ENCODE data around the gene PIM3. TPM values are rescaled to one million over a fixed set of nuclear protein-coding genes. Genes with fewer than 3 reads are reported as not detected.
A peak's percentile ranks its signal among the peaks of the same experiment; 100 is the strongest.

Gene PIM3
- total and polyA plus RNA-seq, 10 of the 15 experiments (the other 5 are each of a cell fraction or from before 2014, with no cell fraction given) = 0.31 to 60.8 (median 12.4) TPM

DNA sequence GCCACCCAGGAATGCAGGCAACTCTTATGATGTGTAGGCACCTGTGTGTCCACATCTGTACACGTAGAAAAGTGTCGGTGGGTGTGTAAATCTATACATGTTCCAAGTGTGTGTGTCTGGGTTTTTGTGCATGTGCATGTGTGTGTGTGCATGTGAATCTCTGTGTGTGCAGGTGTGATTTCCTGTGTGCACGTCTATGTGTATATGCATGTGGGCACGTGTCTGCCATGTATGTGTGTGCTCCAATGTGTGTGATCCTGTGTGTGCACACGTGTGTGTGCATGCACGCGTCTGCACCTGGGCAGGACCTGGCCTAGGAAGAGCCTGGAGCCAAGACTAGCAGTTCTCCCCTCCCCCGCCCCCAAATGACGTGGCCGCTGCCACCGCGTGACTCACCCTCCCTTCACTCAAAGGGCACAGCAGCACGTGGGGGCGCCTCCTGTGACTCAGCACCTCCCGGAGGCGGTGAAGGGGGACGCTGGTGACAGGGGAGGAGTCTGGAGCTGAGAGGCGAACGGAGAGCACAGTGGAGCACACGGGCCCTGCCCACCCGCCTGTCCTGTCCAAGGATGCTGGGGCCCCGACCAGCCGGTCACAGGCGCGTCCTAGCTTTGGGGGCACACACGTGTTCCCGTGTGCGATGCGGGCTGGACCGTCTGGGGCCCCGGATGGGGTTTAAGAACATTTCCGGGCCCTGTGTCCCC, 10.1 kb downstream of the PIM3 start (continued):
- TF ChIP-seq SIX5 (IDR thresholded peaks at IDR 0.05; ENCODE audit: low read depth, low read length, severe bottlenecking) = no peak
- TF ChIP-seq RUNX3 (IDR thresholded peaks at IDR 0.05; ENCODE audit: low read length) = peak; percentile 57; the same call in 1 of the 2 replicates
- TF ChIP-seq SREBF2 (IDR thresholded peaks at IDR 0.05; ENCODE audit: low read length) = no peak
- TF ChIP-seq, protein P1, sequence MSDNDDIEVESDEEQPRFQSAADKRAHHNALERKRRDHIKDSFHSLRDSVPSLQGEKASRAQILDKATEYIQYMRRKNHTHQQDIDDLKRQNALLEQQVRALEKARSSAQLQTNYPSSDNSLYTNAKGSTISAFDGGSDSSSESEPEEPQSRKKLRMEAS (IDR thresholded peaks at IDR 0.05; ENCODE audit: low read depth, low read length) = peak; percentile 99
- peak; percentile 59 for TF ChIP-seq HDAC6 (IDR thresholded peaks at IDR 0.05; ENCODE audit: unreplicated experiment)
- TF ChIP-seq TCF7 (IDR thresholded peaks at IDR 0.05; ENCODE audit: borderline replicate concordance) = no peak
- no peak for TF ChIP-seq SKIL (IDR thresholded peaks at IDR 0.05; ENCODE audit: low read depth, poor library complexity, severe bottlenecking)
- peak; percentile 86 for TF ChIP-seq SMAD1 (IDR thresholded peaks at IDR 0.05; ENCODE audit: low read depth, partially characterized antibody)
- TF ChIP-seq ZNF24 (IDR thresholded peaks at IDR 0.05) = no peak
- TF ChIP-seq, protein P2, sequence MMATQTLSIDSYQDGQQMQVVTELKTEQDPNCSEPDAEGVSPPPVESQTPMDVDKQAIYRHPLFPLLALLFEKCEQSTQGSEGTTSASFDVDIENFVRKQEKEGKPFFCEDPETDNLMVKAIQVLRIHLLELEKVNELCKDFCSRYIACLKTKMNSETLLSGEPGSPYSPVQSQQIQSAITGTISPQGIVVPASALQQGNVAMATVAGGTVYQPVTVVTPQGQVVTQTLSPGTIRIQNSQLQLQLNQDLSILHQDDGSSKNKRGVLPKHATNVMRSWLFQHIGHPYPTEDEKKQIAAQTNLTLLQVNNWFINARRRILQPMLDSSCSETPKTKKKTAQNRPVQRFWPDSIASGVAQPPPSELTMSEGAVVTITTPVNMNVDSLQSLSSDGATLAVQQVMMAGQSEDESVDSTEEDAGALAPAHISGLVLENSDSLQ (IDR thresholded peaks at IDR 0.05) = peak; percentile 97
- TF ChIP-seq NFYA (IDR thresholded peaks at IDR 0.05; ENCODE audit: borderline replicate concordance, low read depth, low read length) = no peak
- TF ChIP-seq CREB1 (IDR thresholded peaks at IDR 0.05; ENCODE audit: low read depth) = peak; percentile 94
- TF ChIP-seq SUZ12 (IDR thresholded peaks at IDR 0.05; ENCODE audit: unreplicated experiment) = no peak
- peak; percentile 90 for TF ChIP-seq SIN3A (IDR thresholded peaks at IDR 0.05; ENCODE audit: low read depth, low read length)
- no peak for TF ChIP-seq ZSCAN29 (IDR thresholded peaks at IDR 0.05)
- no peak for TF ChIP-seq ETV6 (conservative IDR thresholded peaks at IDR 0.05 in 1 of 2, IDR thresholded peaks at IDR 0.05 in 1 of 2; ENCODE audit: borderline replicate concordance in 1 of 2, low read depth in 1 of 2)
- TF ChIP-seq PRDM15 (CRISPR knock-in tag; IDR thresholded peaks at IDR 0.05) = no peak
- peak; percentile 78 for TF ChIP-seq JUNB (IDR thresholded peaks at IDR 0.05)
- peak; percentile 90 for TF ChIP-seq HDGF (IDR thresholded peaks at IDR 0.05)
- no peak for TF ChIP-seq CEBPB (IDR thresholded peaks at IDR 0.05; ENCODE audit: borderline replicate concordance in 1 of 2, low read depth in 2 of 2, low read length in 2 of 2)
